22Rv1 (cell line): ENCODE measurements around the gene OSBP.

ENCODE experiments used
- ZFX ChIP-seq: fragments of 450-650 bp; IDR thresholded peaks from 2 replicates; pipeline ENCODE4 v1.6.1; 2017; ENCODE audit warnings: antibody characterized with exemption, borderline replicate concordance
- TF ChIP-seq, protein P1 (sequence below): fragments of 450-650 bp; IDR thresholded peaks from 2 replicates; pipeline ENCODE4 v1.5.1; 2017; ENCODE audit warnings: mild to moderate bottlenecking

DNA sequence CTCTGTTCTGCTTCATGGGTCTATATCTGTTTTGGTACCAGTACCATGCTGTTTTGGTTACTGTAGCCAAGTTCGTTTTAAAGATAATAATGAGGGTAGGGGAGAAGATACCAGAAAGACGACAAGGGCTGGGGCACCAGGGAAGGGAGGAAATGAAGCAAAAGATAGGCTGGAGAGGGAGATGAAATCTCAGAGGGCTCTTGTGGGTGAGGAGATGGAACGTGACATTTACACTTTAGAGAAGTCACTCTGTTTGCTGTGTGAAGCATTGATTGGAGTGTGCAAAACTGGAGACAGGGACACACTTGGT, 70.8 kb downstream of the OSBP start:
- TF ChIP-seq, protein P1, sequence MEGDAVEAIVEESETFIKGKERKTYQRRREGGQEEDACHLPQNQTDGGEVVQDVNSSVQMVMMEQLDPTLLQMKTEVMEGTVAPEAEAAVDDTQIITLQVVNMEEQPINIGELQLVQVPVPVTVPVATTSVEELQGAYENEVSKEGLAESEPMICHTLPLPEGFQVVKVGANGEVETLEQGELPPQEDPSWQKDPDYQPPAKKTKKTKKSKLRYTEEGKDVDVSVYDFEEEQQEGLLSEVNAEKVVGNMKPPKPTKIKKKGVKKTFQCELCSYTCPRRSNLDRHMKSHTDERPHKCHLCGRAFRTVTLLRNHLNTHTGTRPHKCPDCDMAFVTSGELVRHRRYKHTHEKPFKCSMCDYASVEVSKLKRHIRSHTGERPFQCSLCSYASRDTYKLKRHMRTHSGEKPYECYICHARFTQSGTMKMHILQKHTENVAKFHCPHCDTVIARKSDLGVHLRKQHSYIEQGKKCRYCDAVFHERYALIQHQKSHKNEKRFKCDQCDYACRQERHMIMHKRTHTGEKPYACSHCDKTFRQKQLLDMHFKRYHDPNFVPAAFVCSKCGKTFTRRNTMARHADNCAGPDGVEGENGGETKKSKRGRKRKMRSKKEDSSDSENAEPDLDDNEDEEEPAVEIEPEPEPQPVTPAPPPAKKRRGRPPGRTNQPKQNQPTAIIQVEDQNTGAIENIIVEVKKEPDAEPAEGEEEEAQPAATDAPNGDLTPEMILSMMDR: no peak
- TF ChIP-seq ZFX: no peak
